Daoy (cell line): Measurements from ENCODE around the gene VAX1. TPM values are rescaled to one million over a fixed set of nuclear protein-coding genes. Genes with fewer than 3 reads are reported as not detected.
"Not testable (repeated sequence)": the region's sequence is repeated elsewhere in the genome, so short reads cannot be mapped to it uniquely, and the experiment has no call there.

Source experiments
- DNase-seq: peaks from one replicate; pipeline ENCODE4 v3.0.0-alpha.2; 2015; ENCODE audit warnings: low read depth
- total RNA-seq: library from RNA; depleted of rRNA; stranded (reverse); fragments of >200 nt; shearing (Covaris generic); gene quantifications from 2 replicates; pipeline ENCODE4 v1.2.3, GENCODE V29; 2014; rRNA removed

Gene VAX1, protein sequence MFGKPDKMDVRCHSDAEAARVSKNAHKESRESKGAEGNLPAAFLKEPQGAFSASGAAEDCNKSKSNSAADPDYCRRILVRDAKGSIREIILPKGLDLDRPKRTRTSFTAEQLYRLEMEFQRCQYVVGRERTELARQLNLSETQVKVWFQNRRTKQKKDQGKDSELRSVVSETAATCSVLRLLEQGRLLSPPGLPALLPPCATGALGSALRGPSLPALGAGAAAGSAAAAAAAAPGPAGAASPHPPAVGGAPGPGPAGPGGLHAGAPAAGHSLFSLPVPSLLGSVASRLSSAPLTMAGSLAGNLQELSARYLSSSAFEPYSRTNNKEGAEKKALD
- 1.0 and 2.3 TPM in 2 replicates for total RNA-seq

DNA sequence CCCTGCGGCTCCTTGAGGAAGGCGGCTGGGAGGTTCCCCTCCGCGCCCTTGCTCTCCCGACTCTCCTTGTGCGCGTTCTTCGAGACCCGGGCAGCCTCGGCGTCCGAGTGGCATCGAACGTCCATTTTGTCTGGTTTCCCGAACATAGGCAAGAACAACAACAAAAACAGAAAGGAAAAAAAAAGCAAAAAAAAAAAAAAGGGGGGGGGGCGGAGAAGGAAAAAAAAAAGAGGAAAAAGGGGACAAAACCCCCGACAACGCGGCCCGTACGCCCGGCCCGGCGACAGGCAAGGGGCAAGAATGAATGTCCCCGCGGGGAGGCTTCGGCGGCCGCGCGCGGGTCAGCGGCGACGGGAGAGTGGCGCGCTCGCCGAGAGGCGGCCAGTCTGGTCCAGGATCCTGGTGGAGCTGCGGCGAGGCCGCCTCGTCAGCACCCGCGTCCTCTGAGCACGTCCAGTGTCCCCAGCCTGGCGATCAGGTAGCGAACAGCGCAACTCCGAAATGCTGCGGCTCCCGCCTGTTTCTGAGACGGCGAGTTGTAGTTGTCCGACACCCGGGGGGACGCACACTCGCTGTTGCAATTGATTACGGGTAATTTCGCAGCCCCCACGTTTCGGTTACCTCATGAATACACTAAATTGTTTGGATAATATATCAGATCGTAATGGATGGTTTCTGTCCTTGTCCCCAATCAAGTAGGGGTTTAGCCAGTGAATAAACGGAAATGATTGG lies at the start of gene VAX1:
VAX1 (minus strand) TSS at position 360 of the 732 bp plus-strand sequence; CDS start at position 146, 214 bp downstream.
- DNase-seq: peak; percentile 53

DNA sequence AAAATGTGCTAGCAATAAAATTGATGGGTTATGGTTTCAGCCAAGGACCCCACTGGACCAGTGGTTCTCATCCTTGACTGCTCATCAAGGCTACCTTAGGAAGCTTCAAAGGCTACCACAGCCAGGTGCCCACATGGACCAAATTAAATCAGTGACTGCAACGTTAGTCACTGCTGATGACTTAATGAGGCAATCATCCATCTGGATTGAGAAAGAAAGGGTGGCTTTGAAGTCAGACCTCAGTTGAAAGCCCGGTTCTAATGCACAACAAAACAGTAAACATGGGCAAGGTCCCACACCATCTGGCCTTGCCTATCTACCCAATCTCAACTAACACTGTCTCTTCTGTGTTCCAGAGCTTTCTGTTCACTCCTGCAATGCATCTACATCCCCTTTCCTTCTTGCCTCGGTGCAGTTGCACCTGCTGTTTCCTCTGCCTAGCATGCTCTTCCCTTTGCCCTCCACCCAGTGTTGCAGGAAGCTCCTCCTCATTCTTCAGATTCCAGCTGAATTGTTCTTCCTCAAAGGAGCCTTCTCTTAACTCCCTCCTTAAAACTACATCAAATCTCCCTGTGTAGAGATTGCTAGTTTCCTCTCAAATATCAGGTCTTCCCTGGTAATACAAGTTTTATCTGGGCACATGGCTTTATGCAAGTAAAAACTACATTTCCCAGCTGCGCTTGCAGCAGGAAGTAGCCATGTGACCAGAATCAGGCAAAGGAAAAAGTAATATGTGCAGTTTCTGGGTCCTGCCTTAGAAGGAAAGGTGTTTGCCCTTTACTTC lies 49.0 kb upstream of the VAX1 start:
- peak; percentile 36 for DNase-seq

DNA sequence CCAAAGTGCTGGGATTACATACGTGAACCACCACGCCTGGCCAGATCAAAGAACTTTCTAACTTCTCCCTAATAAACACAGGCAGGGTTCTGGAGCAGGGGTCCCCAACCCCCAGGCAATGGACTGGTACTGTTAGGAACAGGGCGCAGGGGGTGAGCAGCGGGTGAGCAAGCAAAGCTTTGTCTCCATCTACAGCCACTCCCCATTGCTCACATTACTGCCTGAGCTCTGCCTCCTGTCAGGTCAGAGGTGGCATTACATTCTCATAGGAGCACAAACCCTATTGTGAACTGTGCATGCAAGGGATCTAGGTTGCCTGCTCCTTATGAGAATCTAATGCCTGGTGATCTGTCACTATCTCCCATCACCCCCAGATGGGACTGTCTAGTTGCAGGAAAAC lies 47.7 kb upstream of the VAX1 start:
- DNase-seq: not testable (repeated sequence)

DNA sequence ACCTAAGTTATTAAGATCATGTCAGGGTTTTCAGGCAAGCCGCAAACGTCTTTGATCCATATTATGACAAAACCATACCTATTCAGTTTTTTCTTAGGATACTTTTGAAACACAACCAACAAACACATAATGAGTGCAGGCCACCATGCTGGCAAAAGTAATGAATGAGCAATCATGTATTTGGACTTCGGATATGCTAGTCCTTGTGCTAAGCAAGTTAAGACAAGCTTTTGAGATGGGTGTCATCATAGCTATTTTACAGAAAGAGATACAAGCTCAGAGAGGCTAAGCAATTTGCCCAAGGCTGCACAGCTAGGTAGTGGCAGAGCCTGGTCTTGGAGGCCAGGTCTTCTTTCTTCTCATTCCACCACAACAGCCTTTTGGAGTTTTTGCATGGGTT lies 46.8 kb upstream of the VAX1 start:
- no peak for DNase-seq

DNA sequence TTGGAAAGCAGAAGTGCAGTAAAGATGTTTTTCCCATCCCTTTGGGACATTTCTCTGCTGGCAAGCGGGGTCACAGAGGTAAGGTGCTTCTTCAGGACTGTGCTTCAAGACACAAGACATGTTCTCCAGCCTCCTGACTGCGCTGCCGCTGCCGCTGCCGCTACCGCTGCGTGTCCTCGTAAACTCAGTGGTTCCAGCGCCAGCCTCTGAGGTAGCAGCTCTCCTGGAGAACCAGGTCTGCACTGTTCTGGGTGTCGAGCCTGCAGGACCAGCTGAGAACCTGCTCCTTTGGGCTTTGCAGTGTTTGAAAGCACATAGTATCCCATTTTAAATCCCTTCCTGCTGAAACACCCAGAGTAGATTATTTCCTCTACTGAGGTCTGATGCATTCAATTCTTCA lies 46.2 kb upstream of the VAX1 start:
- DNase-seq: no peak

DNA sequence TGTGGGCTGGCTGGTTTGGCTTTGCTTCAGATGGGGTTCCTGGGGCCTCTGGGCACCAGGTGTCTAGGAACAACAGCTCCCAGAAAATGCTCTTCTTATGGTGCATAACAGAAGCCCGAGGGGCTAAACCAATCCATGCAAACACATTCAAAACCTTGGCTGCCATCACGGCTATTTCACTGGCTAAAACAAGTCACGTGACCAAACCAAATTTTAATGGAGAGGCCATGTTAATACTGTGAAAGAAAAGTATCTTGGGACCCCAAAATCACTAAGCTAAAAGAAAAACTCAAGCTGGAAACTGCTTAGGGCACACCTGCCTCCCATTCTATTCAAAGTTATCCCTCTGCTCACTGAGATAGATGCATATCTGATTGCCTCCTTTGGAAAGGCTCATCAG lies 40.1 kb upstream of the VAX1 start:
- DNase-seq: no peak

DNA sequence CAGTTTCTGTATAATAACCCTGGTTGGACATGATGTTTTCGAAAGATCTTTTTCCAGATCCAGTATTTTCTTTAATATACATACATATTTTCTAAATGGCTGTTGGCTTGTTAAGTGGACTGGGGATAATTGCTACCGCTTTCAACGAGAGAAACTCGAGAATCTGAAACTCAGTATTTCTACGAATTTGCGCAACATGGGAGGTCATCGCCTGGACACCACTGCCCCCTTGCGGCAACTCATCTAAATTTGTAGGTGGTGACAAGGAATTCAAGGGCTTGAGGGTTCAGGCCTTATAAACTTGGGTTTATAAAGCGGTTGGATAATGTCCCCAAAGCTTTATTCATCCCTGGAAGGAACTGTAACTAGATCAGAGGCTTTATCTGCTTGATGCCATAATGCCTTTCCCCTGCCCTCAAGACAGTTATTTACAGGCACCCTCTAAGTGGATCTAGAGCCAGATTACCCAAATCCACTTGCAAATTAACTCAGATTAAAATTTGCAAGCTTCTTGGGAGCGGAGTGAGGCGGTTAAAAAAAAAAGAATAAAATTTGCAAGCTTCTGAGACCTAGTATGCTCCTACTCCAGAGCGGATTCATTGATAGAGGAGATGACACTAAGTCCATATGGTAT lies 37.9 kb upstream of the VAX1 start:
- peak; percentile 66 for DNase-seq

DNA sequence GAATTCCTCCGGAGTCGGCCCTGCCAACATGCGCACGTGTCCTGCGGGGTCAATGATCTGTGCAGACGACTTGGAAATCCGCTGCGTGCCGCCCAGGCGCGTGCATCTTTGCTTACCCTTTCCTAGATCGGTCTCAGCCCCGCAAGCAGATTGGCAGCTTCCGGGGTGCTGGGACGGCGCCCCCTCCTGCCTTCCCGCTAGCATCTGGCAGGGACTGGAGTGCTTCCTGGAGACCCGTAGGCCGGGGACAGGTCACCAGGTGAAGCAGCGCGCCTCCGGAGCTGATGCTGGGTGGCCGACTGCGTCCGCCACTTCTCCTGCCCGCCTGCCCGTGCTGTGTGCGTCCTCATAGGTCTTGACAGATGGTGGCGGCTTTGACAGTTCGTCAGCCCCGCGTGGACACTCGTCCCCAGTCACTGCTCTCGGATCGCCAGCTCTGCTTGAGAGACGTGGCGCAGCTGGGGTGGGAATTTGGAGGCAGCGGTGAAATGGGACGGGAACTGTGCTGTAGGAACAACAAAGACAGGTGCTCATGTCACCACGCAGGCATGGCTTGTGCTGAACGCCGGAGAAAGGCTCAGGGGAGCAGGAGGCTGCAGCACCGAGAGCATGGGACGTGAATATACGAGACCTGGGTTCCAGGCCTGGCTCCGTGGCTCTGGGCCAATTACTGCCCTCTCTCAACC lies 37.3 kb upstream of the VAX1 start:
- DNase-seq: peak; percentile 19

DNA sequence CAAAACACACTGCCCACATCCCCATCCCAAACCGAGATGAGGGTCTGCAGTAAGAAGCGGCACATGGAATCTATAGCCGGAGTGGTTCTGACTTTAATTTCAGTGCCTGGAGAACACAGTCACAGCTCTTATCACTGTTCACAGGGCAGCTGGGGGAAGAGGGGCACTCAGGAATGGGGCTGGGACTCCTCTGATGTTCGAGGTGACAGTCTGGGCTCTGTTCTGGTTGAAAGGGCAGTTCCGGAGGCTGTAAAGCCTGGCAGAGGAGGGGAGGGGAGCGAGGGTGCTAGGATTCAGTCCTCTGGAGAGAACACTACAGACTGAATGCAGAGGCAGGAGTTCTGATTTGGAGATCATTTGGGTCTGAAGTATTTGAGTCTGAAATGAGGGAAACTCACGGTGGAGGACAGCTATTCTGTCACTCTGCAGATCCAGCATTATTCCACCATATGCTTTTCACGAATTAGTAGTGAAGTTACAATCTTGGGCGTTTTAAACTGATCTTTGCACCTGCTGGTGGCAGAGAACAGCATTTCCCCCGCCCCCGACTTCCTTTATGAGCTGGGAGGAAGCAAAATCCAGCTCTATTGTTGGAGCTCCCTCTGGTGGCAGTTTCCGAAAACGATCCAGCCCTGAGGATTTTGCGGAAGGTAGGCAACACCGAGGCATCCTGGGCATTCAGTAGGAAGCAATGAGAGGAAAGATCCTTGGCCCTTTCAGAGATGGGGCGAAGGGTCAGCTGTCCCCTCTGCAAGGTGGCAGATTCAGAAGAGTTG lies 36.6 kb upstream of the VAX1 start:
- peak; percentile 74 for DNase-seq

DNA sequence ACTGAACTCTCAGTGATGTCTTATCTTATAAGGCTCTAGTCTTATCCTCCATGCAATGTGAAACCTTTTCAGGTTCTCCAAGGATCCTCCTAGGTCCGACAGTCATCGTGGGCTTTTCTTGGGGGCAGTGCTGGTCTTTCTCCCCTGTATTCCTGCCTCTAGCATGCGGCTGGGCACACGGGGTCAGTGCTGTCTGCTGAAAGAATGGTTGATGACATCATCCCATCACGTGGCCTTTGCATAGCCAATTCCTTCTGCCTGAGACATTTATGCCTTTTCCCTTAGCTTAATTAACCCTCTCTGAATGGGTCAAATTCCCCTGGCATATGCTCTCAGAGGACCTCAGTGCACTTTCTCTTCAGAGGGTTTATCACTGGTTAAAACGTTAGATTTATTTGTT lies 32.2 kb upstream of the VAX1 start:
- DNase-seq: no peak

DNA sequence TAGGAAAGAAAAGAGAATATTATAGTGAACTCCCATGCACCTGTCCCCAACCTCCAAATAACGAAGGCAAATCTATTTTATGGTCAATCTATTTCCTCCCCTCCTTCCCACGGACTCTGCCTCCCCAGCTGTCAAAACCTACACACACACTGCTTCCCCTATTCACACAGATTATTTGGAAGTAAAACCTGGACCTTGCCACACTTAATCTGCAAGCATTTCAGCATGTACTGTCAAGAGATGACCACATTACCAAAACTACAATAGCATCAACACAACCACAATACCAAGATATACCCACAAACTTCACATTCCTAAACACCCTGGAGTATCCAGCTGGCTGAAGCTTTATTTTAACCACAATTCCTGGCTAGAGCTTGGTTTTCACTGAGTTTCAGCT lies 31.4 kb upstream of the VAX1 start:
- no peak for DNase-seq

DNA sequence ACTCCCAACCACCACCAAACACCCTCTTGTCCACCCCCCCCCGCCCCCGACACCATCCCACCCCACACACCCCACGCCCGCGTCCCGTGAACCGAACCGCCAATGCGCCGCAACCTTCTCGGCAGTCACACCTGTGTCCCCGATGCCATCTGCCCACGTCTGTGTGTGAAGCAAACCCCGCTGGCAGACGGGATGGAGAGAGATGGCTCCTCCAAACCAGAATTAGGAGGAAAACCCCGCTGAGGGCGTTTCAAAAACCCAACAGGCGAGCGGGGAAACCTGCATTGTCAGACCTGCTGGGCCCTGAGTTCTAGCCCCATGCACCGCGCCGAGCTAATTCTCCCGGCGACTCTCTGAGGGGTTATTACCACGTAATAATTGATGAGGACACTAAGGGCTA lies 30.7 kb upstream of the VAX1 start:
- no peak for DNase-seq

DNA sequence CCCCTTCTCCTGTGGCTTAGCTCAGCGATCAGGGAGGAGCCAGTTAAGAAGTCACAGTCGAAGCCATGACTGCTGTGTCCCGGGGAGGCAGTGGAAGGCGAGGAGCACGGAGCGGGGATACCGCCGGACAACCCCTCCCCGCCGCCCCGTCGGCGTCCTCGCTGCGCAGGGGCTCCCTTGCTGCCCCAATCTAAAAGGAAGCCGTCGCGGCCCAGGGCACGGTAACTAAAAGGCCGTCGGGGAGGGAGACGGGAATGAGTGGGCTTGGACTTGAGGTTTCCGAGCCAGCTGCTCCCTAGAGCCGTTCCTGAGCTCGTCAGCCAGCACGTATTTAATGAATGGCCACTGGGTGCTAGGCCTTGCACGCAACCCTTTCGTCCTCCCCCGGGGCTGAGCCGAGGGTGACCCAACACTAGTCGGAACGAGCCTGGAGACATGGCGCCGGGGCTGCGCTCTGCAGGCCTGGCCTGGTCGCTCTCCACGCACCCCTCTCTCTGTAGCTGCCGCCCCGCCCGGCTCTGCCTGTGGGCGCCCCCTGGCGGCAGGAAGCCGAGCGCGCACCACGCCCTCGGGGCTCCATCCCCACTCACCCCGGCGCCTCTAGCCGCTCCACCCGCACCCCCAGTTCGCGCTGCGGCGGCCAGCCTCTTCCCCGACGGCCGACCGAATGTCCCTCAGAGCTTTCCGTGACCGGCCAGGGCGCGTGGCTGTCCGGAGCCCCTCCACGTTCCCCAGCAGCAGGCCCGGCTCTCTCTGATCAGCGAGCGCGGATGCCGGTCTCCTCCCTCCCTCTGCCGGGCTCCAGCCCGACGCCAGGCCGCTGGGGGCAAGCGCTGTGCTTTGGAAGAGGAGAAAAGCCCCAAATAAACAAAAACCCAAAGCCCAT lies 30.0 kb upstream of the VAX1 start:
- DNase-seq: peak; percentile 71

DNA sequence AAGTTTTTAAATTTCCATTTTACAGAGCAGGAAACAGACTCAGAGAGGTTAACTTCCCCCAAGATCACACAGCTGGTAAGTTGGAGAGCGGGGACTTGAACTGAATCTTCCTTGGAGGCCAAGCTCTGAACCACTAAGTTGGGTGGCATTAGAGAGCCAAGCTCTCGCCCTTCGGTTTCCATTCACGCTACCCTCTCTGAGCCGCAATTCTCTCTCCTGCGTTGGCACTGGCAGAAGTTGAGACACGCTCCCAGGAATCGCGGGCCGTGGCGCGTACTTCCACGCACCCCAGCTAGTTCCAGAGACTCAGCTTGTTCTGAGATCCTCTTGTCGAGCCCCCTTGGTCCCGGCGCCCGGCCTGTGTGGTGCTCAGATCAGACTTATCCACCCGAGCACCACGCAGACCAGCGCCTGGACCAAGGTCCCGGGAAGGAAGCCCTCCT lies 29.3 kb upstream of the VAX1 start:
- no peak for DNase-seq

DNA sequence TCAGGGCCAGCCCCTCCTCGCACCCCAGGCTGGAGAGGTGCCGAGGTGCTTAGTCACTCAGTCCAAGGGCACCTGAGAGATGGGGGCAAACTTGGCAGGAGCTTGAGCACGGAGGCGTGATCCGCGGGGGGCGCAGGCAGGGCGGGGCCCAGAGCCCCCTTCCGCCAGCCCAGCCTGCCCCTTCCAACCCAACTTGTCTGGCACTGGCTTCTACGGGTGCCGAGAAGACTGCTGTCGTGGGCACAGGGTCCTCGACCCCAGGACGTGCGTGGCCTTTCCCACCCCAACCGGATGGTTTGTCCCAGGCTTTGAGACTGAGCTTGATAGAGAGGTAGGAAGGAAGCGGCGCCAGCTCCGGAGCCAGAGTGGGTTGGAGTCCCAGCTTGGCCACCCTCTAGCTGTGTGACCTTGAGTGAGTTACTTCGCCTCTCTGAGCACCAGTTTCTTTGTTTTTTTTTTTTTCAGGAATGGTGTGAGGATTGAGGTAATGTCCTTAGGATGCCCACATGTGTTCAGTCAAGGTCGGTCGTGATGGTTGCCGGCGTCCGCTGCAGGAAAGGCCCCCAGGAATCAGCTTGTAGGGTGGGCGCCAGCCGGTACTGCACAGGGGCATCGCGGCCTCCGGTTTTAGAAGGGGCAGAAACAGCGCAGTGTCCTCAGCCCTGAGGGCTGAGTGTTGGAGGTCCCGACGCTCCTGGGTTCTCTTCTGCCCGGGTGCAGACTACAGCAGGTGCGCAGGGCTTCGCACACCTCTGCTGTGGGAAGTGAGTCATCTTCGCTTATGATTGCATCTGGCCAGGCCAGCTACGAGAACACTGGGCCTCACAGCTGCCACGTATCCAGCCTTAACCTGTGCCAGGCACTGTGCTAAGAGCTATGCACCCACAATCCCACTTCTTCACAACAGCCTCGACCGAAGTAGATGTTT lies 28.6 kb upstream of the VAX1 start:
- no peak for DNase-seq

DNA sequence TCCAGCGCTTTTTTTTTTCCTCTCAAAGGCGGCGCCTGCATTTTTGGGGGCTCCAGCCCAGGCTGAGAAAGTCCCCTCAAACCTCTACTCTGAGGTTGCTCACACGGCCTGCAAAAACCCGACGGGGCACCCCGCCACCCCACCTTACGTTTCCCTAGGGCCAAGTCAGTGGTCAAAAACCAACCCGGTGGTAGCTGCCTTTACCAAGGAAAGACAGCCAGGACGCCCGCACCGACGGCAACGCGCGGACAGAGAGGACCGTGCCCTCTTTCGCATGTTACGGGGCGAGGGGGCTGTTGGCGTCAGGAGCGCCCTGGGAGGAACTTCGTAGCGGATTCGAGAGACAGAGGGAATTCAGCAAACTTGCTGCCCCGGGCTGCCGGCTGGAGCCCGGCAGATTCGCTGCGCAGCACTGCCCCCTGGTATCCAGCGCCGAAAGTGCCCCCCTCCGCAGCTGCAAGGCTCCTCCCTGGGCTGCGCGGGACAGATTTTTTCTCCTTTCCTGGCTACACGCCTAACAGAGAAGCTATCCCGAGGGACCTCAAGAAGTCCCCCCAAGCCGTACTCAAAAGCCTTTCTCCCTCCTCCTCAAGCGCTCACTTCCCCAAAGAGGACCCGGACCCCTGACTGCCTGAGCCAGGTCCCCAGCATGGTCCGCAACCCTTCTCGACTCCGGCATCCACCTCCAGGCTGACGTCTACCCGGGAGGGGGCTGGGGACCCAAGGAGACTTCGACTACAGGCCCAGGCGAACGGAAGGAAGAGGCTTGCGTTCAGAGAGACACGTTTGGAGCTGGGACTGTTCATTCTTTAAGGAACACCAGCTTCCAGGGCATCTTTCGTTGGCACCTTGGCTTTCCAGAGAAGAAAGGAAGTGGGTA lies 27.7 kb upstream of the VAX1 start:
- peak; percentile 80 for DNase-seq
